Gastrocnemius medialis (tissue), 4 donors: Measurements from ENCODE around the gene SH3BP2.

Experiments
- POLR2A ChIP-seq, 2 donors: fragments of 450-650 bp; IDR thresholded peaks; one replicate each; pipeline ENCODE4 v1.6.1; 2017; ENCODE audit warnings: antibody characterized with exemption in 2 of 2, mild to moderate bottlenecking in 2 of 2, moderate library complexity in 2 of 2
- TF ChIP-seq, protein P1 (sequence below), 5 experiments: fragments of 450-650 bp in 3 of 5; fragments of 200-600 bp in 2 of 5; sonication (generic) in 2 of 5; IDR thresholded peaks in 4 of 5; conservative IDR thresholded peaks in 1 of 5; 1 replicate in 4 of 5; 2 replicates in 1 of 5; pipeline ENCODE4 v1.5.1; 2016 to 2019; ENCODE audit warnings: antibody characterized with exemption in 5 of 5, mild to moderate bottlenecking in 3 of 5, moderate library complexity in 3 of 5

DNA sequence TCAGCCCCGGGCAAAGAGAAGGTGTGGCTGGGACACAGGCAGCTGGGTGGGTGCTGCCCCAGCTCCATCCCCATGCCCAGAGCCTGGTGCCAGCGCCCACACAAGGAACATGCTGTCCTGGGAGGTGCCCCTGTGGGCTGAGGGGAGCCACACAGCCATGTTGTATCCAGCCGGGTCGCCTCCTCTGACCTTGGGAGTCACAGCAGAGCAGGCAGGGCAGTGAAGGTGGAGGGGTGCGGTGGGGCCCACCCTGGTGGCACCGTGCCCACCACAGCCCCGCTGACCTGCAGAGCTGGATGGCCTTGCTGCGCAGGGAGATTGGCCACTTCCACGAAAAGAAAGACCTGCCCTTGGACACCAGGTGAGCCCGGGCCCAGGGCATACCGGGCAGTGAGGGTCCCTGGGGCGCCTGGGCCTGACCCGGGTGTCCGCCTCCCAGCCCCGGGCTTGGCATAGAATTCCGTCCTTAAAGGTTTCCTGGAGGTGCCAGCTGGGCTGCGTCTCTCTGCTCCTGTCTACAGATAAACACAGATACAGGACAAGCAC lies 32.0 kb downstream of the SH3BP2 start:
- TF ChIP-seq, protein P1, sequence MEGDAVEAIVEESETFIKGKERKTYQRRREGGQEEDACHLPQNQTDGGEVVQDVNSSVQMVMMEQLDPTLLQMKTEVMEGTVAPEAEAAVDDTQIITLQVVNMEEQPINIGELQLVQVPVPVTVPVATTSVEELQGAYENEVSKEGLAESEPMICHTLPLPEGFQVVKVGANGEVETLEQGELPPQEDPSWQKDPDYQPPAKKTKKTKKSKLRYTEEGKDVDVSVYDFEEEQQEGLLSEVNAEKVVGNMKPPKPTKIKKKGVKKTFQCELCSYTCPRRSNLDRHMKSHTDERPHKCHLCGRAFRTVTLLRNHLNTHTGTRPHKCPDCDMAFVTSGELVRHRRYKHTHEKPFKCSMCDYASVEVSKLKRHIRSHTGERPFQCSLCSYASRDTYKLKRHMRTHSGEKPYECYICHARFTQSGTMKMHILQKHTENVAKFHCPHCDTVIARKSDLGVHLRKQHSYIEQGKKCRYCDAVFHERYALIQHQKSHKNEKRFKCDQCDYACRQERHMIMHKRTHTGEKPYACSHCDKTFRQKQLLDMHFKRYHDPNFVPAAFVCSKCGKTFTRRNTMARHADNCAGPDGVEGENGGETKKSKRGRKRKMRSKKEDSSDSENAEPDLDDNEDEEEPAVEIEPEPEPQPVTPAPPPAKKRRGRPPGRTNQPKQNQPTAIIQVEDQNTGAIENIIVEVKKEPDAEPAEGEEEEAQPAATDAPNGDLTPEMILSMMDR (IDR thresholded peaks at IDR 0.05 in 4 of 5, conservative IDR thresholded peaks at IDR 0.05 in 1 of 5): no peak
- no peak for TF ChIP-seq POLR2A (IDR thresholded peaks at IDR 0.05)
